DMS114 treated with DMSO at 0.1 percent for 48 hours (cell line): ENCODE data around the gene IL31RA.
"Not testable (repeated sequence)": the region's sequence is repeated elsewhere in the genome, so short reads cannot be mapped to it uniquely, and the experiment has no call there.

Source experiments
- DNase-seq: peaks from one replicate; lab custom pipeline; 2025; ENCODE audit not compliant: unreplicated experiment; lab: John Stamatoyannopoulos, UW

IL31RA gene

DNA sequence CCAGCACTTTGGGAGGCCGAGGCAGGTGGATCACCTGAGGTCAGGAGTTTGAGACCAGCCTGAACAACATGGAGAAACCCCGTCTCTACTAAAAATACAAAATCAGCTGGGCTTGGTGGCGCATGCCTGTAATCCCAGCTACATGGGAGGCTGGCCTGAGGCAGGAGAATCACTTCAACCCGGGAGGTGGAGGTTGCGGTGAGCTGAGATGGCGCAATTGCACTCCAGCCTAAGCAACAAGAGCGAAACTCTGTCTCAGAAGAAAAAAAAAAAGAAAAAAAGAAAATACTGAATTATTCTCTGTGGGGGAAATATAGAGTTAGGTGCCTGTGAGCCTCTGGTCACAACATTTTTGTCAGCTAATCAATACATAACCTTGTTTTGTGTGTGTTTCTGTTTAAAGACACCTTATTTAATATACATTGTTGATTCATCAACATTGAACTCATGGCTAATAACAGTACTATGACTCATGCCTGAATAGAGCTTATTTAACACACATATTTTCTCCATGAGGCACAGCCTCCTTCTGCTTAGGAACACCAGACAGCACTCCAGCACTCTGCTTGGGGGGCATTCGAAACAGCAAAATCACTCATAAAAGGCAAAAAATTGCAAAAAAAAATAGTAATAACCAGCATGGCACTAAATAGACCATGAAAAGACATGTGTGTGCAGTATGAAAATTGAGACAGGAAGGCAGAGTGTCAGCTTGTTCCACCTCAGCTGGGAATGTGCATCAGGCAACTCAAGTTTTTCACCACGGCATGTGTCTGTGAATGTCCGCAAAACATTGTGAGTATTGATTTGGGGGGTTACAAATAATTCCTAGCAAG lies at the start of gene IL31RA:
TSS of gene IL31RA (plus strand) at position 519 of the 836 bp plus-strand sequence. CDS start at position 733, 214 bp downstream.
- no peak for DNase-seq

DNA sequence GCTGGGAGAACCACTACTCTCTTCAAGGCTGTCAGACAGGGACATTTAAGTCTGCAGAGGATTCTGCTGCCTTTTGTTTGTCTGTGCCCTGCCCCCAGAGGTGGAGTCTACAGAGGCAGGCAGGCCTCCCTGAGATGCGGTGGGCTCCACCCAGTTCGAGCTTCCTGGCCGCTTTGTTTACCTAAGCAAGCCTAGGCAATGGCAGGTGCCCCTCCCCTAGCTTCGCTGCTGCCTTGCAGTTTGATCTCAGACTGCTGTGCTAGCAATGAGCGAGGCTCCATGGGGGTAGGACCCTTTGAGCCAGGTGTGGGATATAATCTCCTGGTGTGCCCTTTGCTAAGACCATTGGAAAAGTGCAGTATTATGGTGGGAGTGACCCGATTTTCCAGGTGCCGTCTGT lies 42.3 kb upstream of the IL31RA start:
- not testable (repeated sequence) for DNase-seq

DNA sequence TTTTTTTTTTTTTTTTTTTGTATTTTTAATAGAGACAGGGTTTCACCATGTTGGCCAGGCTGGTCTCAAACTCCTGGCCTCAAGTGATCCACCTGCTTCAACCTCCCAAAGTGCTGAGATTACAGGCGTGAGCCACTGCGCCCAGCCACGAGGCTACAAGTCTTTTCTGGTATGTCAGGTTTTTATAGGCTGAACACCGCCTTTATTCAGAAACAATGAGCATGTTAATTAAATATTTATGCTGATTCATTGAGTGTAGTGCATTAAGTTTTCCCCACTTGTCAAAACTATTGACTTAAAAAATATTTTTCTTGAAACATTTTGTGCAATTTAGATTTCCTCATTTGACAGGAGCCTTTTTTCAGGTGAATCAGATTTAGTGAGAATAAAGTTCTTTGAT lies 35.2 kb upstream of the IL31RA start:
- not testable (repeated sequence) for DNase-seq

DNA sequence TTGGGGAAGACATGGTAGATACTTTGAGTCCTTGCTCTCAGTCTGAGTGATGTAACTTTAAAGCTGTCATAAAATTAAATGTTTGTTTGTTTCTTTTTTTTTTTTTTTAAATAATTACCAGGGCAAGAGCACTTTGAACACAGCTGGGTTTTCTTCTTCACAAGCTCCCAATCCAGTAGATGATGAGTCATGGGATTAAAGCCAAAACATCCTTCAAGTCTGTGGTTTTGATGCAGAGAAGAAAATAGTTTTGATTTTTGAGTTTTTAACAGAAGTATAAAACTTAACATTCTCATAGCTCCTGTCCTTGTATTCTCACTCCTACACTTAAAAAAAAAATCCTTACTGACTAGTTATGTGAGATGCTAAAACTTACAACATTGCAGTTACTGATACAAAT lies 34.8 kb upstream of the IL31RA start:
- DNase-seq: no peak

- DNase-seq: no peak
Observed at GRCh38 chr5:55817030-55817429, 34.1 kb upstream of the IL31RA start.

- DNase-seq: no peak
Observed at GRCh38 chr5:55820488-55820887, 30.7 kb upstream of the IL31RA start.

GRCh38 chr5:55821731-55822512 lies 29.2 kb upstream of the IL31RA start:
- no peak for DNase-seq

- DNase-seq: no peak
Observed at GRCh38 chr5:55823151-55823796, 27.9 kb upstream of the IL31RA start.

- DNase-seq: no peak
Observed at GRCh38 chr5:55829956-55830355, 21.2 kb upstream of the IL31RA start.

DNA sequence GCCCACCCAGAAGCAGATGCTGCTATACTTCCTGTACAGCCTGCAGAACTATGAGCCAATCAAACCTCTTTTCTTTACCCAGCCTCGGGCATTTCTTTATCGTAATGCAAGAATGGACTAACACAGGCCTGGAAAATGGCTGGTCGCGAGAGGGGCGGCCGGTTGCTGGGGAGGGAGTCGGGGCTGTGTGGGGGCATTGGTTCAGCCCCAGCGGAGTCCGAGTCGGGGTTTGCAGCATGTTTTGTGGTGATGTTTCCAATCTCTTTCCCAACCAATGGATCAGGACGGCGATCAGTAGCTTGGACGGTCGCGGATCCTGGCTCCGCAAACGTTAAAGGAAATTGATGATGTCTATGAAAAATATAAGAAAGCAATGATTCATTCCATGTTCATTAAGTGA lies 18.7 kb upstream of the IL31RA start:
- no peak for DNase-seq

- no peak for DNase-seq
Observed at GRCh38 chr5:55836191-55836590, 15.0 kb upstream of the IL31RA start.

GRCh38 chr5:55841976-55842375 lies 9.2 kb upstream of the IL31RA start:
- no peak for DNase-seq

DNA sequence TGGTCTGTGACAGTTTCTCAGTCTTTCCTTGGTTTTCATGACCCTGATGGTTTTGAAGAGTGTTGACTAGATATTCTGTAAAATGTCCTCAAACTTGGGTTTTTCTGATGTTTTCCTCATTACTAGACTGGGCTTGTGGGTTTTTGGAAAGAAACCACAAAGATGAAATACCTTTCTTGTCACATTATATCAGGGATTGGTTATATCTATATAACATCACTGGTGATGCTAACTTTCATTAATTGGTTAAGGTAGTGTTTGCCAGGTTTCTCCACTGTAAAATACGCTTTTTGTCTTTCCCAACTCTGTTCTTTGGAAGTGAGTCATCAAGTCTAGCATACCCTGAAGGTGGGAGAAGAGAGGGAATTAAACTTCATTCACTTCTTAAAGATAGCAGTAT lies 3.3 kb upstream of the IL31RA start:
- no peak for DNase-seq

GRCh38 chr5:55848783-55849182 lies 2.4 kb upstream of the IL31RA start:
- DNase-seq: no peak

GRCh38 chr5:55851675-55851979 lies 470 bp downstream of the IL31RA start:
- DNase-seq: no peak

- no peak for DNase-seq
Observed at GRCh38 chr5:55852503-55852902, 1.3 kb downstream of the IL31RA start.

DNA sequence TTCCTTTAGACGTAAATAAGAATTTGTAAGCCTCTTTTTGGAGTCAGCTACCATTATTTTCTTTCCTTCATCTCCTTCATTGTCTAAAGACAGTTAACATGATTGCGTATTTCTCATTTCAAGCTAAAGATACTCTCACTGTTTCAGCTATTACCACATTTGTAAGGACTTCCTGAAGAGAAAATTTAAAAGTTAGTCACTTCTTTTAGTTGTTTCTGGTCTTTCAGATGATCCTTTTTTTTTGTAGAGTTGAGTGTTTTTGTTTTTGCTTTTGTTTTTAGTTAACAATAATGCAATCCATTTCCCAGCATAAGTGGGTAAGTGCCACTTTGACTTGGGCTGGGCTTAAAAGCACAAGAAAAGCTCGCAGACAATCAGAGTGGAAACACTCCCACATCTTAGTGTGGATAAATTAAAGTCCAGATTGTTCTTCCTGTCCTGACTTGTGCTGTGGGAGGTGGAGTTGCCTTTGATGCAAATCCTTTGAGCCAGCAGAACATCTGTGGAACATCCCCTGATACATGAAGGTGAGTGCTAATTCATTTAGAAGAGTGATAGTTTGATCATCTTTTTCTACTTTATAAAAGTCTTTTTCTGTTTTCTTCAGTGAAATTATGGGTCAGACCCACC lies 2.0 kb downstream of the IL31RA start:
- no peak for DNase-seq

GRCh38 chr5:55853818-55854217 lies 2.7 kb downstream of the IL31RA start:
- no peak for DNase-seq

DNA sequence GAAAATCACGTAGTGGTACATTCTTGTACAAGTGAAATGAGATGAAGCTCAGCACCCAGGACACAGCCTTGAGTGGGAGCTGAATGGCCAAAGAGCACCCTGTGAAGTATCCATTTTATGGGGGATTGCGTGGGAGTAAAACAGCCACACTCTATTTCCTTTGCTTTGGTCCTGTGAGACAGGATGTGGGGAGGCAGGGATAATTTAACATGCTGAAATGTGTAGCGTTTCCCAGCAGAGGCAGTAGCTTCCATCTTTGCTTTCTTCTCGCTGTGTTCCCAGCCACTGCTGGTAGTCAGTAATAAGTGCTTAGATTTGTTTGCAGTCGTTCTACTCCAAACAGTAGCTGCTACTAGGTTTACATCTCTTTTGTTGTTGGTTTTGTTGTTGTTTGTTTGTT lies 4.4 kb downstream of the IL31RA start:
- DNase-seq: no peak

DNA sequence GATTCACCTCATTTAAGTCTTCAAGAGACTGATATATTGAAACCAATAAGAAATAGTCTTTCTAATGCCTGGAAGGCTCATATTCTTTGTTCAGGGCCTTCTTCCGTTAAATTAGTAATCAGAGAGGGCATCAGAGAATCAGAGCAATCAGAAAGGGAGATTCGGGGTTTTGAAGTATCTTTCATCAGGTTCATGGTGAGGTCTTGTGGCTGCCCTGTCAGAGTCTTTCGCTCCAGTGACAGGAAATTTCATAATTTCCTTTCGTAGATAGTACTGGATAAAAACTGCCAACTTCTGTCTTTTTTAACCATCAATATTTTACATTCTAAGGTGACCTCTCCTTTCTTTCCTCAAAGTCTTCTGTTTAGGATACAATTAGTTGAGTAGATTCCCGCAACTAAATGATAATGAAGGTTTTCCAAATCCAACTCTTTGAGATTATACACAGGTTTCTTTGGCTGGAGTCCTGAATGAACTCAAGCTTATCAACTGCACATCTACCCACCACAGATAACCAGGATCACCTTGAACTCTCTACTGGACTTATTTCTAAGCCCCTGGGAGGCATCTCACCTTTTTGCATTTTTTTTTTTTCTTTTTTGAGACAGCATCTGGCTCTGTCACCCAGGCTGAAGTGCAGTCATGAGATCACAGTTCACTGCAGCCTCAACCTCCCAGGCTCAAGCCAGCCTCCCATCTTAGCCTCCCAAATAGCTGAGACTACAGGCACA lies 5.5 kb downstream of the IL31RA start:
- no peak for DNase-seq

GRCh38 chr5:55857247-55857640 lies 6.1 kb downstream of the IL31RA start:
- no peak for DNase-seq
